ENCODE data around the gene HTR1D. TPM values are rescaled to one million over a fixed set of nuclear protein-coding genes. Genes with fewer than 3 reads are reported as not detected.

Gene HTR1D
- total and polyA plus RNA-seq, 2 donors (not counting 3 experiments of a cell fraction or from before 2014, with no cell fraction given) = 1.5 to 1.9 TPM

DNA sequence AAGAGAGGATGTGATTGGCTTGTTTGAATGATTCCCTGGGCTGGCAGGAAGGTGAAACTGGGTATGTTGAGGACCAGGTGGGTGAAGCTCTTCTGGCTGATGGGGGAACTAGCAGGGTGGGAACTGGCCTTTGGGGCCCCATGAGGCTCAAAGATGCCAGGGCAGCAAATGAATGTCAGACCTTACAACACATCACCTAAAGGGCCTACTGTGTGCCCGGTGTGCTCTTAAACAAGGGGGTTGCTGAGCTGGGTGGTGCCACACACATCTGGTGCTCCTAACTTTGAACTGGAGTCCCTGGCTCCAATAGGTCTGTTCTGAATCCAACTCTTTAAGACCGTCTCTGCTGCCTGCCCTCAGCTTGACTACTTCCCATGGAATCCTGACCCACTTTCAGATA is 21.3 kb upstream of the HTR1D start:
- CTCF ChIA-PET = no interaction called here
- no peaks in the 10 kb centered on the region for H3K36me3 ChIP-seq (ENCODE audit: control insufficient read depth in 2 of 2, extremely low read depth in 1 of 2, insufficient read depth in 2 of 2, low read length in 2 of 2)
- no peaks in the 10 kb centered on the region for H3K79me2 ChIP-seq (ENCODE audit: control insufficient read depth, insufficient read depth, low read length)
- no peaks in the 10 kb centered on the region for H3K9me1 ChIP-seq (replicated peaks; ENCODE audit: control insufficient read depth, extremely low read depth, insufficient read depth, low read length)
- no peaks in the 10 kb centered on the region for H3K27me3 ChIP-seq (ENCODE audit: control insufficient read depth in 2 of 2, insufficient read depth in 2 of 2, low read length in 2 of 2)
- BruUV-seq (replicated peaks) = no TSS peak
- H3K27ac ChIP-seq (ENCODE audit: insufficient read depth, low read depth, low read length) = no peak overlapping the region
- no peak for TF ChIP-seq MYC (IDR thresholded peaks at IDR 0.05; ENCODE audit: low read depth, low read length)
- TF ChIP-seq FOS (IDR thresholded peaks at IDR 0.05; ENCODE audit: borderline replicate concordance, insufficient read depth, low read length) = no peak
- no peak for TF ChIP-seq GATA2 (IDR thresholded peaks at IDR 0.05; ENCODE audit: insufficient read depth, insufficient read length, low read depth, low read length)
- TF ChIP-seq, protein P1, sequence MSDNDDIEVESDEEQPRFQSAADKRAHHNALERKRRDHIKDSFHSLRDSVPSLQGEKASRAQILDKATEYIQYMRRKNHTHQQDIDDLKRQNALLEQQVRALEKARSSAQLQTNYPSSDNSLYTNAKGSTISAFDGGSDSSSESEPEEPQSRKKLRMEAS (IDR thresholded peaks at IDR 0.05; ENCODE audit: insufficient read depth, insufficient read length) = no peak
- no peak for TF ChIP-seq JUN (IDR thresholded peaks at IDR 0.05; ENCODE audit: borderline replicate concordance, insufficient read depth, insufficient read length, low read depth)
- TF ChIP-seq POLR2AphosphoS5 (IDR thresholded peaks at IDR 0.05; ENCODE audit: insufficient read depth, low read depth, low read length) = no peak
- no peak for TF ChIP-seq POLR2A (IDR thresholded peaks at IDR 0.05; ENCODE audit: low read depth, low read length)
- TF ChIP-seq, protein P2, sequence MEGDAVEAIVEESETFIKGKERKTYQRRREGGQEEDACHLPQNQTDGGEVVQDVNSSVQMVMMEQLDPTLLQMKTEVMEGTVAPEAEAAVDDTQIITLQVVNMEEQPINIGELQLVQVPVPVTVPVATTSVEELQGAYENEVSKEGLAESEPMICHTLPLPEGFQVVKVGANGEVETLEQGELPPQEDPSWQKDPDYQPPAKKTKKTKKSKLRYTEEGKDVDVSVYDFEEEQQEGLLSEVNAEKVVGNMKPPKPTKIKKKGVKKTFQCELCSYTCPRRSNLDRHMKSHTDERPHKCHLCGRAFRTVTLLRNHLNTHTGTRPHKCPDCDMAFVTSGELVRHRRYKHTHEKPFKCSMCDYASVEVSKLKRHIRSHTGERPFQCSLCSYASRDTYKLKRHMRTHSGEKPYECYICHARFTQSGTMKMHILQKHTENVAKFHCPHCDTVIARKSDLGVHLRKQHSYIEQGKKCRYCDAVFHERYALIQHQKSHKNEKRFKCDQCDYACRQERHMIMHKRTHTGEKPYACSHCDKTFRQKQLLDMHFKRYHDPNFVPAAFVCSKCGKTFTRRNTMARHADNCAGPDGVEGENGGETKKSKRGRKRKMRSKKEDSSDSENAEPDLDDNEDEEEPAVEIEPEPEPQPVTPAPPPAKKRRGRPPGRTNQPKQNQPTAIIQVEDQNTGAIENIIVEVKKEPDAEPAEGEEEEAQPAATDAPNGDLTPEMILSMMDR (IDR thresholded peaks at IDR 0.05; ENCODE audit: extremely low read depth in 1 of 2, insufficient read depth in 1 of 2, low read depth in 1 of 2, low read length in 2 of 2) = no peak
- TF ChIP-seq EZH2 (IDR thresholded peaks at IDR 0.05; ENCODE audit: borderline replicate concordance, low read depth, low read length, severe bottlenecking) = no peak
- H3K4me1 ChIP-seq (ENCODE audit: control insufficient read depth, extremely low read depth, insufficient read depth, low read length) = no peaks in the 10 kb centered on the region
- H2AFZ ChIP-seq (ENCODE audit: low read depth, low read length) = no peak overlapping the region
- H3K4me2 ChIP-seq (ENCODE audit: insufficient read depth, low read length) = no peak overlapping the region
- no peak for FAIRE-seq
- no peak overlapping the region for H3K4me3 ChIP-seq (replicated peaks in 1 of 3; ENCODE audit: insufficient read depth in 1 of 3, low read depth in 1 of 3, low read length in 3 of 3)
- no peaks in the 10 kb centered on the region for H3K9me3 ChIP-seq (replicated peaks; ENCODE audit: control insufficient read depth, insufficient read depth, low read length)
- POLR2A ChIA-PET = no interaction called here
- intact Hi-C loops (cut with micrococcal nuclease) = no loop called here
- DNase-seq (ENCODE audit: low read depth, low spot score) = no peak
- H4K20me1 ChIP-seq (replicated peaks; ENCODE audit: control insufficient read depth, extremely low read depth, insufficient read depth, low read length) = no peaks in the 10 kb centered on the region
- no peak overlapping the region for H3K9ac ChIP-seq (replicated peaks; ENCODE audit: extremely low read depth, insufficient read depth, low read length)
- dilution Hi-C loops (cut with MboI; ENCODE audit: extremely low pct_ligation_motif_present, low sequenced_read_pairs) = no loop called here

Measured in endothelial cell of umbilical vein (primary cell).